Vagina (tissue), 2 donors: ENCODE results near the gene DLL1. TPM values are rescaled to one million over a fixed set of nuclear protein-coding genes. Genes with fewer than 3 reads are reported as not detected.

ENCODE experiments used
- DNase-seq, 2 donors: peaks; one replicate each; pipeline ENCODE4 v3.0.0-alpha.2; 2017; ENCODE audit errors: extremely low spot score in 2 of 2
- H3K27ac ChIP-seq: fragments of 200-600 bp; sonication (generic); one replicate; pipeline ENCODE4 v1.5.1; 2019
- H3K27me3 ChIP-seq: fragments of 200-600 bp; sonication (generic); one replicate; pipeline ENCODE4 v1.5.1; 2019
- H3K36me3 ChIP-seq, 2 donors: fragments of 200-600 bp; sonication (generic); one replicate each; pipeline ENCODE4 v1.5.1; 2017 to 2019
- H3K4me1 ChIP-seq: fragments of 200-600 bp; sonication (generic); one replicate; pipeline ENCODE4 v1.5.1; 2019
- H3K4me3 ChIP-seq, 2 donors: fragments of 200-600 bp; sonication (generic); 1 replicate in 1 of 2; 2 replicates in 1 of 2; pipeline ENCODE4 v1.5.1; 2016 to 2019
- H3K9me3 ChIP-seq: fragments of 200-600 bp; sonication (generic); one replicate; pipeline ENCODE4 v1.5.1; 2019
- POLR2A ChIP-seq, 2 donors: fragments of 450-650 bp; IDR thresholded peaks; one replicate each; pipeline ENCODE4 v1.6.1; 2017; ENCODE audit warnings: antibody characterized with exemption in 2 of 2, mild to moderate bottlenecking in 2 of 2, moderate library complexity in 2 of 2
- POLR2AphosphoS5 ChIP-seq, 2 donors: sonication (generic); formaldehyde crosslinking; IDR thresholded peaks; one replicate each; pipeline ENCODE4 v1.9.0; 2017; ENCODE audit warnings: antibody characterized with exemption in 2 of 2, mild to moderate bottlenecking in 2 of 2, low read depth in 1 of 2; ENCODE audit not compliant: insufficient read depth in 1 of 2
- intact Hi-C: fragments of 100-400 bp; cut with DNase I; formaldehyde crosslinking; loops from one replicate; pipeline ENCODE4 v1.15.1; 2023
- total RNA-seq: library from RNA; depleted of rRNA; stranded (reverse); fragments of >200 nt; gene quantifications from one replicate; pipeline ENCODE4 v1.2.3, GENCODE V29; 2016
- TF ChIP-seq, protein P1 (sequence below), 3 experiments: fragments of 450-650 bp in 2 of 3; fragments of 200-600 bp in 1 of 3; sonication (generic) in 1 of 3; IDR thresholded peaks; one replicate each; pipeline ENCODE4 v1.5.1; 2017 to 2019; ENCODE audit warnings: antibody characterized with exemption in 3 of 3, mild to moderate bottlenecking in 2 of 3, moderate library complexity in 2 of 3

Gene DLL1
- total RNA-seq, 1 donor from 2014 or later = 43.5 TPM

DNA sequence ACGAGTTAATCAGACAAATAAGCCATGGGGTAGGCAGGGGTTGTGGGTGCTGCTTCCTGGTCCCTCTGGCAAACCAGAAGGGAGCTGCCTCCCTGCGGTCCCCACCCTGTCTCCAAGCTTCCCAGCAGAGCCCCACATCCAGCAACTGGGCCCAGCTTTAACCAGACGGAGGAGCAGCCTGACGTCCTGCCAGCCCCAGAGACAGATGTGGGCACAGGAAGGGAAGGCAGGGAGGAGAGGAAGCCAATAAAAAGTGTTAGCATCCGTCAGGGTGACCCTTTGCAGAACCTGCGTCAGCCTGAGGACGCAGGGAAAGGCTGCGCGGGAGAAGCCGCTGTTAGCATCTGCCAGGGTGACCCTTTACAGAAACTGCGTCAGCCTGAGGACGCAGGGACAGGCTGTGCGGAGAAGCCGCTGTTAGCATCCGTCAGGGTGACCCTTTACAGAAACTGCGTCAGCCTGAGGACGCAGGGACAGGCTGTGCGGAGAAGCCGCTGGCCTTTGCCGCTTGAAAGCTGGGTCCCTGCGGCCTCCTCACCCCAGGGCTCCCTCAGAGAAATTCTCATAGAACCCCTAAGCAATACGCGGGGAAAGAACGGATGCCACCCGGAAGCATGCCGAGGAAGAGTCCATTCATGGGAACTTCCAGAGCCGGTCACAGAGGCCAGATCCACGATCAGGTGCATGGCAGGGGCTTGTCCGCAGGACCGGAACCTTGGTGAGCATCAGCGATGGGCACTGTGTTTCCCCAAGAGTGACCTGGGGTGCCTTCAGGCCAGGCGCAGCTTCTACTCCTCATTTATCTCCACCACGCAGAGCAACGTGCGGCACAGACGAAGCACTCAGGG lies 15.9 kb downstream of the DLL1 start:
- TF ChIP-seq, protein P1, sequence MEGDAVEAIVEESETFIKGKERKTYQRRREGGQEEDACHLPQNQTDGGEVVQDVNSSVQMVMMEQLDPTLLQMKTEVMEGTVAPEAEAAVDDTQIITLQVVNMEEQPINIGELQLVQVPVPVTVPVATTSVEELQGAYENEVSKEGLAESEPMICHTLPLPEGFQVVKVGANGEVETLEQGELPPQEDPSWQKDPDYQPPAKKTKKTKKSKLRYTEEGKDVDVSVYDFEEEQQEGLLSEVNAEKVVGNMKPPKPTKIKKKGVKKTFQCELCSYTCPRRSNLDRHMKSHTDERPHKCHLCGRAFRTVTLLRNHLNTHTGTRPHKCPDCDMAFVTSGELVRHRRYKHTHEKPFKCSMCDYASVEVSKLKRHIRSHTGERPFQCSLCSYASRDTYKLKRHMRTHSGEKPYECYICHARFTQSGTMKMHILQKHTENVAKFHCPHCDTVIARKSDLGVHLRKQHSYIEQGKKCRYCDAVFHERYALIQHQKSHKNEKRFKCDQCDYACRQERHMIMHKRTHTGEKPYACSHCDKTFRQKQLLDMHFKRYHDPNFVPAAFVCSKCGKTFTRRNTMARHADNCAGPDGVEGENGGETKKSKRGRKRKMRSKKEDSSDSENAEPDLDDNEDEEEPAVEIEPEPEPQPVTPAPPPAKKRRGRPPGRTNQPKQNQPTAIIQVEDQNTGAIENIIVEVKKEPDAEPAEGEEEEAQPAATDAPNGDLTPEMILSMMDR (IDR thresholded peaks at IDR 0.05) = no peak
- no peak for TF ChIP-seq POLR2AphosphoS5 (IDR thresholded peaks at IDR 0.05; ENCODE audit: insufficient read depth in 1 of 2, low read depth in 1 of 2)
- TF ChIP-seq POLR2A (IDR thresholded peaks at IDR 0.05) = no peak

DNA sequence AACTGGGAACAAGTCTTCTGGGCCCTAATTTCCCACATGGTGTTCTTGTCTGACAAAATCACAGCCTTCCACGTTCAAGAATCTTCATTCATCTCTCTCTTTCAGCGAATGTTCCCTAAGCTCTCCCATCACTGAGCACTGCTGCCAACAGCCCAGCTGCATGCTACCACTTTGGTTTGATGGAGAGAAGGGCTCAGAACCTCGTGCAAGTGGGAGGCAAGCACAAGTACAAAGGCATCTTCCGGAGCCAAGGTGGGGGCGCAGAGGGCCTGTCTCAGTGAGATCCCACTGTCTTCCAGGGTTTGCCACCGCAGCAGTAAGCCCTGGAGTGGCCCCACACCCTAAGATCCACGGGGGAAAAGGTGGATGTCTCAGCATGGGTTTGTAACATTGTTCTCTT lies 17.2 kb downstream of the DLL1 start:
- Histone ChIP-seq H3K36me3 (no peaks in the 10 kb centered on the region), H3K27me3 (no peaks in the 10 kb centered on the region), H3K27ac (no peak overlapping the region), H3K9me3 (no peaks in the 10 kb centered on the region), H3K4me1 (peaks cover 25% of the 10 kb centered on the region), H3K4me3 (no peak overlapping the region)
- no peak for DNase-seq
- intact Hi-C loops = no loop called here
- no peak for TF ChIP-seq POLR2A (IDR thresholded peaks at IDR 0.05)

More for the DNA sequence above, 15.9 kb downstream of the DLL1 start:
- Histone ChIP-seq H3K27ac (no peak overlapping the region), H3K4me1 (peaks cover 34% of the 10 kb centered on the region), H3K36me3 (no peaks in the 10 kb centered on the region), H3K4me3 (no peak overlapping the region), H3K27me3 (no peaks in the 10 kb centered on the region), H3K9me3 (no peaks in the 10 kb centered on the region)
- DNase-seq = no peak
- intact Hi-C loops = no loop called here

DNA sequence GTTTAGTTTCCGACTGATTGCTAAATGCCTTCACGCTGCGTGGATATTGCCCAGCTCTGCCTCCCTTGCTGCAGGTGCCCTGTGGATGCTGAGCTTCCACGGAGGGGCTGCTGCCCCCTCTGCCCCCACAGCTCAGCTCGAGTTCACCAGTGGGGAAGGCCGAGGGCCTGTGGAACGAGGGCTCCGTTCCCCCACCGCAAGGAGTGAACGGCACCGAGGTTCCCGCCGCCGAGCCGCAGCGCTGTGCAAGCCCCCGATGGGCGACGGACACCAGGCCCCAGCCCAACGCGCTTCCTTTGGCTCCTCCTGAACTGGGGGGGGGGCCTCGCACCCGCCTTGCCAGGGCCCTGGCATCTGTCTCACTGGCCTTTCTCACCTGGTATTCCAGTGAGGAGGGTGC lies 17.7 kb downstream of the DLL1 start:
- no peak overlapping the region for H3K4me3 ChIP-seq
- intact Hi-C loops = no loop called here
- H3K4me1 ChIP-seq = peaks cover 25% of the 10 kb centered on the region
- TF ChIP-seq, protein P1 (IDR thresholded peaks at IDR 0.05) = no peak
- no peak for TF ChIP-seq POLR2A (IDR thresholded peaks at IDR 0.05)
- TF ChIP-seq POLR2AphosphoS5 (IDR thresholded peaks at IDR 0.05; ENCODE audit: insufficient read depth in 1 of 2, low read depth in 1 of 2) = no peak
- DNase-seq = no peak
- no peaks in the 10 kb centered on the region for H3K27me3 ChIP-seq
- no peaks in the 10 kb centered on the region for H3K36me3 ChIP-seq
- H3K9me3 ChIP-seq = no peaks in the 10 kb centered on the region
- no peak overlapping the region for H3K27ac ChIP-seq

DNA sequence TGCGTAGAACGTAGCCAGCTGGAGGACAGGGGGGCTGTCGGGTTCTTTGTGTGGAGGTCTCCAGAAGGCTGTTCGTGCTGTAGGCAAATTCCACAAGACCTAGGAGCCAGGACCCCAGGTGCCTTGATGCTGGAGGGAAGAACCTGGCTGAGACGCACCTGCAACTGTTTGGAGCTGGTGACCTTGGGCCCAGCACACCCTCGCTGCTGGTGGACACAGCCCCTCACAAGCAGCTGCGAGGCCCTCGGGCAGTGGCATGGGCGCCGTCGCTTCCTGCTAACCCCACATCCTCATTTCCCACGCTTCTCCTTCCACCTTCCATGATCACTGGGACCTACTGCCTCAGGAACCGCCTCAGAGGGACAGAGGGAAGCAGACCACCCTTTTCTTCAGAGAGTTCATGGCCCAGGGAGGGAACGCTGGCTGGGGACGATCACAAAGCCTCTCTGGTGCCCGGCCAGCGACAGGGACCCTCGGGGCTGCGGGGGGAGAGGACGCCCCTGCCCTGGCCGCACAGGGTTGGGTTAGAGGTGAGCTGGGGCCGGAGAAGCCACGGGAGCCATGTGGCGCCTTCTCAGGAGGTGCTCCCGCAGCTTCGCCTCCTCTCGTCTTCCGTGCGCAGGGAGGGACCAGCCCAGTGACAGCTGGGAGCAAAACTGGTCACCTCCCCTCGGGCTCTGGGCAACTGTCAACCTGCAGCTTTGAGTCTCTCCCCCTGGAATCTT lies 18.4 kb downstream of the DLL1 start:
- Histone ChIP-seq H3K9me3 (no peaks in the 10 kb centered on the region), H3K4me1 (peaks cover 25% of the 10 kb centered on the region), H3K27me3 (no peaks in the 10 kb centered on the region), H3K27ac (no peak overlapping the region), H3K4me3 (peak overlapping the region in 1 of 2 donors; percentile 6), H3K36me3 (no peaks in the 10 kb centered on the region)
- DNase-seq = no peak
- TF ChIP-seq POLR2AphosphoS5 (IDR thresholded peaks at IDR 0.05; ENCODE audit: insufficient read depth in 1 of 2, low read depth in 1 of 2) (no peak), POLR2A (IDR thresholded peaks at IDR 0.05) (no peak)
- TF ChIP-seq, protein P1 (IDR thresholded peaks at IDR 0.05) = no peak
- intact Hi-C loops = no loop called here

DNA sequence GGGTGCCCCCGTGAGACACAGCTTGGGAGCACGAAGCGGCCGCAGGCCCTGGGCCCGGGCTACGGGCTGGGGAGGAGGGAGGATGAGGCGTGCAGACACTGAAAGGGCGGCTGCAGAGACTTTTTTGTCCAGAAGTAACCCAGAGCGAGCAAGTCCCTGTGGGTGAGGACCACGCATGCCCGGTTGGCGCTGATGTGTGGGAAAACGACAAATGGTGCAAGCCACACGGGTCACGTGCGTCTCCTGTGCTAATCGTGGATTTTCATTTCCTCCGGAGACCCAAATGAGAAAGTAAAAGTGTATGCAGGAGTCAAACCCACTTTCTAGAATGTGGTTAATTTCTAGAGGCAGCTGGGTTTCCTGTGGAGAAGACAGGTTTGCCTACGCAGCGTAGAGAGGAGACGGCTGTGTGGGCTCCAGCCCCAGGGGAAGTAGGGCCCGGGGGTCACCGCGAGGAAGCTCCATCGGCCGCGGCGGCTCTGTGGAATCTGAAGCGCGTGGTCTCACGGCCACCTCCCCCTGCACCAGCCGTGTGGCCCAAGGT lies 19.0 kb downstream of the DLL1 start:
- H3K4me1 ChIP-seq = peaks cover 25% of the 10 kb centered on the region
- no peaks in the 10 kb centered on the region for H3K36me3 ChIP-seq
- no peak for DNase-seq
- H3K9me3 ChIP-seq = no peaks in the 10 kb centered on the region
- intact Hi-C loops = no loop called here
- peak overlapping the region in 1 of 2 donors; percentile 6 for H3K4me3 ChIP-seq
- no peak for TF ChIP-seq POLR2A (IDR thresholded peaks at IDR 0.05)
- TF ChIP-seq POLR2AphosphoS5 (IDR thresholded peaks at IDR 0.05; ENCODE audit: insufficient read depth in 1 of 2, low read depth in 1 of 2) = no peak
- TF ChIP-seq, protein P1 (IDR thresholded peaks at IDR 0.05) = no peak
- H3K27me3 ChIP-seq = no peaks in the 10 kb centered on the region
- no peak overlapping the region for H3K27ac ChIP-seq
